NT2/D1 (cell line): ENCODE results near the gene USP3.

Experiments
- DNase-seq: peaks from one replicate; pipeline ENCODE4 v3.0.0-alpha.2; 2011; ENCODE audit warnings: low read depth, low spot score
- H3K27me3 ChIP-seq: 2 replicates; pipeline ENCODE4 v1.6.0; 2011; ENCODE audit warnings: mild to moderate bottlenecking; ENCODE audit not compliant: insufficient read length, insufficient read depth
- H3K36me3 ChIP-seq: 2 replicates; pipeline ENCODE4 v1.6.1; 2011; ENCODE audit warnings: mild to moderate bottlenecking, low read length, mixed read lengths; ENCODE audit not compliant: insufficient read depth, insufficient read length
- H3K4me1 ChIP-seq: 2 replicates; pipeline ENCODE4 v1.5.1; 2011; ENCODE audit not compliant: insufficient read depth, insufficient read length
- H3K4me3 ChIP-seq: 2 replicates; pipeline ENCODE4 v1.5.1; 2011; ENCODE audit warnings: low read depth; ENCODE audit not compliant: insufficient read length
- H3K9ac ChIP-seq: 2 replicates; pipeline ENCODE4 v1.6.0; 2011; ENCODE audit warnings: low read depth; ENCODE audit not compliant: insufficient read length
- H3K9me3 ChIP-seq: 2 replicates; pipeline ENCODE4 v1.5.1; 2011; ENCODE audit warnings: mild to moderate bottlenecking, low read length; ENCODE audit not compliant: insufficient read depth
- SUZ12 ChIP-seq: IDR thresholded peaks from 2 replicates; pipeline ENCODE4 v1.6.1; 2011; ENCODE audit not compliant: insufficient read length, insufficient read depth; ENCODE audit errors: extremely low read depth
- YY1 ChIP-seq: IDR thresholded peaks from 2 replicates; pipeline ENCODE4 v1.6.1; 2011; ENCODE audit not compliant: insufficient read length, insufficient read depth
- ZNF274 ChIP-seq: IDR thresholded peaks from 2 replicates; pipeline ENCODE4 v1.6.1; 2011; ENCODE audit warnings: mild to moderate bottlenecking, low read depth, low read length

The USP3 gene

DNA sequence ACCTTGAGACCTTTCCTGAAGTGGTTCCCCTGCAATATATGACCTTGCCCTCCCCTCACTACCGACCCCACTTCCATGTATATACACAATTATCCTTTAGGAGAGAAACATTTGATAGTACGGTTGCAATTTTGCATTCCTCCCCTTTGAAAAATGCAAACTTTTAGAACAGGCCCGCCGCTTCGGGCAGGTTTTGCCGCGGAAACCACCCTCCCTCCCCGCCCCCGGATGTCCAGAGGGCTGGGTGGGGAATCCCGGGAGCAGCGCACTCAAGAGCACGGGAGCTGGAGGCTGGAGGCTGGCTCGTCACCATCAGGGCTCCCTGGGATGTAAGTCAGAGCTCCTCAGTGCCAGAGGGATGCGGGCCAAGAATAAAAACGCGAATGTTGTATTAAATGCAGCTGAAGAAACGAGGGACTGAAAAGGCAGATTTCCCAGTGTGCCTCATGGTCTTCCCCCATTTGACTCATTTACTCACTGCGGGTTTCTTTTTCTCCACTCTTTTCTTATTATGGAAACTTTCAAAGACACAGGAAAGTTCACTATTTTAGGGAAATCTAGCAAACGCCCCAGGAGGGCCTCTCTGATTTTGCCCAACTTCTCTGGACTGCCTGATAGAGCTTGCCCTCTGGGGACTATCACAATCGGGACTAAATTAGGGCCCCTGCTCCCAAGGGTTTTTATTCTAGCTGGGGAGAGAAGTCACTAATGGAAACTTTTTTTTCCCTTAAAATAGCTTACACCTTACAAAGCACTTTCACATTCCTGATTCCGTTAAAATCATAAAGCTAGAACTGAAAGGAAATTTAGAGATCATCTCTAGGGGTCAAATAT lies 2.9 kb upstream of the USP3 start:
- Histone ChIP-seq H3K36me3 (peaks cover 2% of the 10 kb centered on the region), H3K9ac (peak overlapping the region; percentile 22), H3K4me1 (peaks cover 3% of the 10 kb centered on the region), H3K27me3 (peaks cover 52% of the 10 kb centered on the region), H3K9me3 (no peaks in the 10 kb centered on the region), H3K4me3 (no peak overlapping the region)
- no peak for DNase-seq
- no peak for TF ChIP-seq ZNF274
- no peak for TF ChIP-seq SUZ12
- no peak for TF ChIP-seq YY1

DNA sequence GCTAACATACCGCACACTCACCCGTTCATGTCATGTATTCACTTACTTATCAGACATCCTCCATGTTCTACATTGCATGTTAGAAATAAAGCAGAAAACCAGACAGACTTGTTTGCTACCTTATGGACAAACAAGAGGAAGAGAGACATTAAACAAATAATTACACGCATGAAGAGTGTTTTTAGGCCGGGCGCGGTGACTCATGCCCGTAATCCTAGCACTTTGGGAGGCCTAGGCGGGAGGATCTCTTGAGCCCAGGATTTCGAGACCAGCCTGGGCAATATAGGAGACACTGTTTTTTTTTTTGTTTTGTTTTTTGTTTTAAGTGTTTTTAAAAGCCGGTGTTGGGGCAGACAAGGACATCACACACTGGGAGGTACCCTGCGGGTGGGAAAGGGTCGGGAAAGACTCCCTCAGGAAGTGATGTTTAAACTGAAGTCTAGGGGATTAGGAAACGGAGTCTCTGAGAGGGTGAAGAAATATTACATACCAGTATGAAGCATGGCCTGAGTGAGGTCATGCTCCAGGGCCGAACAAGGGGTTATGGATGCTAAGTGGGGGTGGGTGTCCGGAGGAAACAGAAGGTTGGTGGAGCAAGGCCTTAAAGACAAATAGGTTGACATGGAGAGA lies 2.1 kb upstream of the USP3 start:
- H3K9ac ChIP-seq, result no peak overlapping the region
- H3K36me3 ChIP-seq, result peaks cover 3% of the 10 kb centered on the region
- H3K4me1 ChIP-seq, result peaks cover 3% of the 10 kb centered on the region
- no peaks in the 10 kb centered on the region for H3K9me3 ChIP-seq
- DNase-seq, result no peak
- H3K4me3 ChIP-seq, result no peak overlapping the region
- TF ChIP-seq YY1 (no peak), SUZ12 (no peak), ZNF274 (no peak)
- peaks cover 57% of the 10 kb centered on the region for H3K27me3 ChIP-seq

DNA sequence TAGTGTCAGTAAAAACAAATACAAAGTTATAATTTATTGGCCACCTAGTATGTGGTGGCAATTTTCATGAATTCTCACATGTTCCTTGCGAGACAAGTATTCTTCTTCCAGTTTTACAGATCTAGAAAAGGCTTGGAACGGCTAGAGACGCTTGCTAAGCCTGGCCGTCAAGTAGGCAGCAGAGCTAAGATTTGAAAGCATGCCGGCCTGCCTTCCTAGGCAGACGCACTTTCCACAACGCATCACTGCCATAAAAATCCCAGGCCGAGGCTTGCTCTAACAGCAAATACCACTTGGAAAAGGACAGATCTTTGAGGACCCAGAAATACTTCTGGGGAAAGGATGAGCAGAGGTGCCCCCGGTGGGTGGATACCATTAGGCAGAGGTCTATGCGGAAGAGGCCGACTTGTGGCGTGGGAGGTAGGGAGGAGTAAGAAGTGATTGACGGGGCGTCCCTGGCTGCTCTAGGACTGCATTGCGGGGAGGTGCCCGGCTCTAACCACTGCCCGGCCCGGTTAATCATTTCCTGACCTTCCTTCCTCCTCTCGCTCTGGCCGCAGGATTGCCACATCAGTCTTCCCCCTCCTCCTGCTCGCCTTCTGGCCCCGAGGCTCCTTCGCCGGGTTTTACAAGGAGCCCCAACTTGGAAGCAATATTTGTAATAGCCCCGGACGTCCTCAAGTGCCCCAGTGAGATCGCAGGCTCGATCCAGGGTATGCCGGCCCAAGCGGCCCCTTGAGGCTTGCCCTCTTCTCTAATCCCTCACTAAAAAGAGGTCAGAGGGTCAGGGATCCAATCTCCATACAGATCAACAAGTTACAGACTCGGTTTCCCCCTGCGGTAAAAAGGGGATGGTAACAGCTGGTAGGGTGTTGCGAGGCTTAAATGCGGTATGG lies 1.3 kb upstream of the USP3 start:
- peaks cover 3% of the 10 kb centered on the region for H3K36me3 ChIP-seq
- peak overlapping the region; percentile 63 for H3K4me3 ChIP-seq
- DNase-seq, result no peak
- peaks cover 3% of the 10 kb centered on the region for H3K4me1 ChIP-seq
- H3K9me3 ChIP-seq, result no peaks in the 10 kb centered on the region
- peaks cover 57% of the 10 kb centered on the region for H3K27me3 ChIP-seq
- TF ChIP-seq SUZ12 (no peak), ZNF274 (no peak), YY1 (no peak)
- peak overlapping the region; percentile 87 for H3K9ac ChIP-seq

DNA sequence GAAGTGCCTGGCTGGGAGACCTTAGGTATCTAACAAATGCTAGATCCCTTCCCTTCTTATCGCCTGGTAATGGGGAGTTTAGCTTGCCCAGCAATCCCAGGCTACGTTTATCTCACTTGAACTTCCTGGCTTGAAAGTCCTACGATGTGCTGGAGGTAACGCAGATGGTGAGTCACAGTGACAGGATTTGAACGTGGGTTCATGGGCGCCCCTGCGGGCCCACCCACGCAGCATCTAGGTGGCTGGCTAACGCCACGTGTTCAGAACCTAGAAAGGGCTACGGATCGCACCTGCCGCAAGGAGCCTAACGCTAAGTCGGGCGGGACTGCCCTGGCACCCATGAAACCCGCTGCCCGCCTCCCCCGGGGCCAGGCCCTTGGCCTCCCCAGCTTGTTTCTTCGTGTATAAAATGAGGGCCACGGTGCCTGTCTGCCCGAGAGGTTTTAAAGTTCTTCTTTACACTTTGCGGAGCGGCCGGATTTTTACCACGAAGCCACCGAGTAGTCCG lies 600 bp upstream of the USP3 start:
- Histone ChIP-seq H3K36me3 (peaks cover 3% of the 10 kb centered on the region), H3K27me3 (peaks cover 56% of the 10 kb centered on the region), H3K9ac (peak overlapping the region; percentile 87), H3K4me3 (peak overlapping the region; percentile 63), H3K9me3 (no peaks in the 10 kb centered on the region), H3K4me1 (peaks cover 3% of the 10 kb centered on the region)
- no peak for DNase-seq
- TF ChIP-seq YY1 (no peak), SUZ12 (no peak), ZNF274 (no peak)

DNA sequence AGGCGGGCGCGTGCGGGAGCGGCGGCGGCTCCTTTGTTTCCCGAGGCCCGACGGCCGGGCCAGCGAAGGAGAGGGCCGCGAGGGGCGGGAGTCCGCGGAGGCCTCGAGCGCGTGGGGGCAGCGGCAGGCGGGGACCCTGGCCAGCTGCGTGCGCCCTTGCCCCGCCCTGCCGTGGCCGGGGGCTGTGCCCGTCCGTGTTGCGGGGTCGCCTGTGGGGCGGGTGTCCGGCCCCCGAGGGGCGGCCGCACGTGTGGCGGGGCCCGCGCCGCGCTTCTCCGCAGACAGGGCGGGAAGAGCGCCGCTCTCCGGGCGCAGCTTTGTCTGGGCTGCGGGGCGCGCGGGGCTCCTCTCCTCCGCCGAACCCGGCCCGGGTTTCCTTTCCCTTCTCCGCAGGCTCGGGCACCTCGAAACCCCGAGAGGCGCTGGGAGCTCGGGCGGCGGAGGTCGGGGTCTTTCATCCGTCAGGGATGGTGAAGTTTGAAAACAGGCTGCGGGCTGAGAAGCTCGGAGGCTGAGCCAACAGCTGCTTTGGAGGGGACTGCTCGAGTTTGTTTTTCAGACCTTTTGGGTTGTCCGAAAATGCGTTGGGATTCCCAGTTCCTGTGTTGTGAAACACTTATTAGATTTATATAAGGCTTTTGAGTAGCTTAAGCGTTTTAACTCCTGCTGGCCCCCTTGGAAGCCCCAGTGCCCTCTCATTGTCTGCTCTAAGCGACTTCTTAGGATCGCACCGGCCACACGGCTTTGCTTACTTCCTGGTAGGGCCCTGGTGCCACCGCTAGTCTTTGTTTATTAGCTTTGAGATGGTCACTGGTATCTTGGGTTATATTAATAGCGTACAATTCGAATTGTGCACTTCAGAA lies 817 bp downstream of the USP3 start:
- TF ChIP-seq SUZ12 (no peak), YY1 (no peak), ZNF274 (no peak)
- DNase-seq, result no peak
- H3K4me1 ChIP-seq, result peaks cover 3% of the 10 kb centered on the region
- H3K27me3 ChIP-seq, result peaks cover 45% of the 10 kb centered on the region
- peak overlapping the region; percentile 95 for H3K9ac ChIP-seq
- H3K9me3 ChIP-seq, result no peaks in the 10 kb centered on the region
- H3K4me3 ChIP-seq, result peak overlapping the region; percentile 95
- H3K36me3 ChIP-seq, result peaks cover 3% of the 10 kb centered on the region

DNA sequence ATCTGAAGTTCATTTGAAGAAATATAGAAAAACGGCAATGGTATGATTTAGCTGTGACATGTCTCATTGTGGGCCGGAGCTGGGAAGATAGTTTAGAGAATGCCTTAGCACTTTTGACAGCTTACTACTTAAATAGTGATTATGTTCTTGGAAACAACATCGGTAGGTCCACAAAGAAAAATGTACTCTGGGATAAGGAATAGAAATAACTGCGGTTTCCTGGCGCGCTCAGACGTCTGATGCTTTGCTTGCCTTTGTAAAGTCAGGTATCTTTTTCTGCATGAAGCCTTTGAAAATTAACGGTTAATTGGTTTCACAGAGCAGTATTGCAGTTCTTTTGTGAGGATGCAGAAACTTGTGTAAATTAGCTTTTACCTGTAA lies 1.4 kb downstream of the USP3 start:
- no peak for TF ChIP-seq YY1
- TF ChIP-seq SUZ12, result no peak
- TF ChIP-seq ZNF274, result no peak
- Histone ChIP-seq H3K36me3 (peaks cover 3% of the 10 kb centered on the region), H3K4me1 (peaks cover 3% of the 10 kb centered on the region), H3K27me3 (peaks cover 39% of the 10 kb centered on the region), H3K9ac (peak overlapping the region; percentile 95), H3K9me3 (no peaks in the 10 kb centered on the region), H3K4me3 (peak overlapping the region; percentile 95)
- no peak for DNase-seq
